Activated CD4-positive, alpha-beta memory T cell treated with anti-CD3 and anti-CD28 coated beads for 36 hours (primary cell): ENCODE results near the gene TBC1D1. TPM values are rescaled to one million over a fixed set of nuclear protein-coding genes. Genes with fewer than 3 reads are reported as not detected.

Source experiments
- CTCF ChIA-PET: fragments of 350-600 bp; sonication (Branson Sonifier 250); formaldehyde crosslinking; loops from one replicate; lab custom pipeline; 2021; ENCODE audit warnings: antibody characterized with exemption, inconsistent platforms; lab: Charles Lee
- POLR2A ChIA-PET: fragments of 350-600 bp; sonication (Branson Sonifier 250); formaldehyde crosslinking; loops from one replicate; lab custom pipeline; 2021; ENCODE audit warnings: antibody characterized with exemption; lab: Charles Lee
- DNase-seq: peaks from one replicate; pipeline ENCODE4 v3.0.0-alpha.2; 2020
- H3K27ac Mint-ChIP-seq: one replicate; pipeline ENCODE4 v1.8.0; 2021; ENCODE audit warnings: mixed read lengths
- H3K27me3 Mint-ChIP-seq: one replicate; pipeline ENCODE4 v1.8.0; 2021; ENCODE audit warnings: mixed read lengths
- H3K36me3 Mint-ChIP-seq: one replicate; pipeline ENCODE4 v1.8.0; 2021; ENCODE audit warnings: mixed read lengths
- H3K4me1 Mint-ChIP-seq: one replicate; pipeline ENCODE4 v1.8.0; 2021; ENCODE audit warnings: low read depth, mixed read lengths
- H3K4me3 Mint-ChIP-seq: one replicate; pipeline ENCODE4 v1.8.0; 2021; ENCODE audit warnings: mild to moderate bottlenecking, mixed read lengths
- H3K9me3 Mint-ChIP-seq: one replicate; pipeline ENCODE4 v1.8.0; 2021; ENCODE audit warnings: mixed read lengths
- intact Hi-C: fragments of 100-400 bp; cut with micrococcal nuclease; formaldehyde crosslinking; loops from one replicate; pipeline ENCODE4 v1.15.1; 2023
- total RNA-seq, 2 experiments: library from RNA; stranded (reverse); gene quantifications; one replicate each; pipeline ENCODE4 v1.2.3, GENCODE V29; 2021

The TBC1D1 gene
- total RNA-seq, 2 experiments from 2014 or later = 67.6 to 70.4 TPM

DNA sequence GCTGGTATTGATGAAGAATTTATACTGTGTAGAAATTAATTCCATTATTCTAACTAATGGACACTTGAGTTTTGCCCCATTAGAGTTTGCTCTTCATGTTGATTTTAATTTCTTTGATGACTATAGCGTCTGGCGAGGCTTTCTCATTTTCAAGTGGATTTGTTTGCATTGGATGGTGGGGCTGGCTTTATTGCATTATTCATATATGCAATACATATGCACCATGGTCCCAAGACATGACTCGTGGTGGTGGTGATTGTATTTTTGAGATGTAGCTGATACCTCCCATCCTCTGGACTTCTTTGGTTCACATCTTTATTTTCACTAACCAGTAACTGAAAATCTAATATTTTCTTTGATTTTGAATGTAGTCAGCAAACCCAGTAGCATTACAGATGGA lies 109.1 kb downstream of the TBC1D1 start:
- H3K4me3 Mint-ChIP-seq = no peak overlapping the region
- no peaks in the 10 kb centered on the region for H3K27me3 Mint-ChIP-seq
- H3K9me3 Mint-ChIP-seq = no peaks in the 10 kb centered on the region
- DNase-seq = no peak
- ChIA-PET CTCF (no interaction called here), POLR2A (no interaction called here)
- peaks cover 21% of the 10 kb centered on the region for H3K4me1 Mint-ChIP-seq
- no peak overlapping the region for H3K27ac Mint-ChIP-seq
- intact Hi-C loops = no loop called here
- H3K36me3 Mint-ChIP-seq = peaks cover 2% of the 10 kb centered on the region

DNA sequence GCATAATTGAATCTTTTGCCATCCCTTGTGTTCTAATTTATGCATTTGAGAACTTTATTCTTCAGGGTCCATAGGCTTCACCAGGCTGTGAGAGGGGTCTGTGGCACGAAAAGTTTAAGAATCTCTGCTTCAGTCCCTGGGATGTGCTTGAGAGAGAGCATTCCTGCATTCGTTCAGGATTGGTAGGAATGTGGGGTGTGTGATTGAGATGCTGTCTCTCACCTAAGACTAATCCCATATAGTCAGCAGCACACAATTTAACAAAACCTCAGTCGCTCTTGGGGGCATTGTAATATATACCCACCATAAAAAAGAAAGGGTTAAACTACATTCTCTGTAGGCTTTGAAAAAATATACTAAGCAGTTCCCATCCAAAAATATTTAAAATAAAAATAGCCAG lies 111.0 kb downstream of the TBC1D1 start:
- intact Hi-C loops = no loop called here

DNA sequence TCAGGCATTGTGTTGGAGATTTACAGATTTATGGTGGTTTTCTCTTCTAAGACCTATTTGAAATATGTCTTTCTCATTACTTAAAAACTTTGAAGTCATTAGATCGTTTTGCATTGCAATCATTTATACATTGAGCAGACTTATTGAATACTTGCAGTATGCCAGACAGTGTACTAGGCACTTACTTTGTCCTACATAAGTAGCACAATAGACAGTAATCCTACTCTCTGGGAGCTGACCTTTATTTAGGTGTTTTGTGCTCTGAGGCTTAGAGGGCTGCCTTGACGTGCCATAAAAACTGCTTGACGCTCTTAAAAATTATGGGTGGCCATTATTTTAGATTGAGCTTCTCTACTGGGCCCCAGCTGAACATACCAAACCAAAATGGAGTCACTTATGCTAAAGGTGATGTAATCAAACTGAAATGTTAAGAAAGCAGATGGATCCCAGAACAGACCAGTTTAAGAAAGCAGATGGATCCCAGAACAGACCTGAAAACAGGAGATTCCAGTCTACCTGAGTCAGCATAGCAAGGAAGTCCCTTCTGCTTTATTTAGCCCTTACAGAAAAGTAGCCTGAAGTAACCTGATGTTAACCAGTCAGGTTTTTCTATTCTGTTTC lies 111.7 kb downstream of the TBC1D1 start:
- H3K4me3 Mint-ChIP-seq = no peak overlapping the region
- POLR2A ChIA-PET = no interaction called here
- H3K9me3 Mint-ChIP-seq = no peaks in the 10 kb centered on the region
- intact Hi-C loops = no loop called here
- H3K36me3 Mint-ChIP-seq = peaks cover 2% of the 10 kb centered on the region
- CTCF ChIA-PET = interaction anchor here (0.9 kb wide), 1 partner anchor 24 kb away, joined by 4 read pairs; no protein-coding TSS in a partner anchor
- no peak overlapping the region for H3K27ac Mint-ChIP-seq
- H3K4me1 Mint-ChIP-seq = peaks cover 24% of the 10 kb centered on the region
- no peak for DNase-seq
- no peaks in the 10 kb centered on the region for H3K27me3 Mint-ChIP-seq

More for the DNA sequence above, 111.0 kb downstream of the TBC1D1 start:
- ChIA-PET POLR2A (no interaction called here), CTCF (no interaction called here)
- no peaks in the 10 kb centered on the region for H3K27me3 Mint-ChIP-seq
- no peak for DNase-seq
- H3K9me3 Mint-ChIP-seq = no peaks in the 10 kb centered on the region
- peaks cover 24% of the 10 kb centered on the region for H3K4me1 Mint-ChIP-seq
- peaks cover 2% of the 10 kb centered on the region for H3K36me3 Mint-ChIP-seq
- H3K4me3 Mint-ChIP-seq = no peak overlapping the region
- H3K27ac Mint-ChIP-seq = no peak overlapping the region

DNA sequence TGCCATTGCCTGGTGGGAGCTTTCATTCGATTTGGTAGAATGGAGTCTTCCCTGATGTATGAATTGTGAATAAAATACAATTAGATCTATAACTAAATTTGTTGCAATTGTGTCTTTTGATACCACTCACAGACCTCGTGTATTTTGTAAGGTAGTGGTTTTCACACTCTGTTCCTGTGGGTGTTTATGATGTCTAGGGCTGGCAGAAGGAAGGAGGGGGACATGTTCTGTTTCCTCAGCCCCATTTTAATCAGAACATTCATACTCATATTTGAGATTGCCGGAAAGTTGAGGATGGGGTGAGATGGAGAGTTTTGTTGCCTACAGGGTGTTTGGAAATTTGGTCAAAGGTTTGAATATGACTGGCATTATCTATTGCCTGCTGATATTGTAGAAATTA lies 112.2 kb downstream of the TBC1D1 start:
- Mint-ChIP-seq H3K27me3 (no peaks in the 10 kb centered on the region), H3K9me3 (no peaks in the 10 kb centered on the region), H3K4me3 (no peak overlapping the region), H3K36me3 (peaks cover 2% of the 10 kb centered on the region), H3K27ac (no peak overlapping the region), H3K4me1 (peaks cover 22% of the 10 kb centered on the region)
- ChIA-PET POLR2A (no interaction called here), CTCF (interaction anchor here (0.9 kb wide), 1 partner anchor 24 kb away, joined by 4 read pairs; no protein-coding TSS in a partner anchor)
- no peak for DNase-seq
- intact Hi-C loops = no loop called here

DNA sequence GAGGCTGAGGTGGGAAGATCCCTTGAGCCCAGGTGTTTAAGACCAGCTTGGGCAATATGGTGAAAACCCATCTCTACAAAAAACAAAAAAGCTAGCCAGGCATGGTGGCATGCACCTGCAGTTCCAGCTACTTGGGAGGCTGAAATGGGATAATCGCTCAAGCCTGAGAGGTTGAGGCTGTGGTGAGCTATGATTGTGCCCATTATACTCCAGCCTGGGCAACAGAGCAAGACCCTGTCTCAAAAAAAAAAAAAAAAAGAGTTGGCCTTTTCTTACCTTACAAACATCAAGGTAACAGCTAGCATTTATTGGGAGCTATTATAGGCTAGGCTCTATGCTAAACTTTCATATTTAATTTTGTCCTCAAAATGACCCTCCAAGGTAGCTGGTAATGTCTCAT lies 112.7 kb downstream of the TBC1D1 start:
- ChIA-PET CTCF (interaction anchor here (0.9 kb wide), 1 partner anchor 25 kb away, joined by 4 read pairs; no protein-coding TSS in a partner anchor), POLR2A (interaction anchor here (0.6 kb wide), 1 partner anchor 125 kb away, joined by 4 read pairs; no protein-coding TSS in a partner anchor)
- H3K36me3 Mint-ChIP-seq = peaks cover 2% of the 10 kb centered on the region
- intact Hi-C loops = no loop called here
- no peaks in the 10 kb centered on the region for H3K27me3 Mint-ChIP-seq
- peaks cover 20% of the 10 kb centered on the region for H3K4me1 Mint-ChIP-seq
- no peak overlapping the region for H3K27ac Mint-ChIP-seq
- H3K4me3 Mint-ChIP-seq = no peak overlapping the region
- no peak for DNase-seq
- no peaks in the 10 kb centered on the region for H3K9me3 Mint-ChIP-seq

DNA sequence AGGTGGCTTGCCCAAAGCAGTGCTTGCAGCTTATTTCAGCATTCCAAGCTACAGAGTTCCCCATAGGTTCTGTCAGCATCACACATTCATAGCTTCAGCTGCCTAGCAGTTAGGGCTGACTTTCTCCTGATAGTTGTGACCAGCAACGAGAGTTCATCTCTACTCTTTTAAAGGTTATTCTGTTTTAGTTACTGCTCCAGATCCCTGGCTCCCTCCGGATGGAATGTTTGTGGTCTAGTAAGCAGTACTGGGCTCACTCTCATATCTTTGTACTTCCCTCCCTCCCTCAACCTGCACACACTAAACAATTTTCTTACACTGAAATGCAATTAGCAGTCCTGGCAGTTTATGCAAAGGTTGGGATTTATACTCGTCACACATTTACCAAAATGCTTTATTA lies 113.2 kb downstream of the TBC1D1 start:
- H3K4me3 Mint-ChIP-seq = no peak overlapping the region
- no peak for DNase-seq
- intact Hi-C loops = no loop called here
- ChIA-PET POLR2A (interaction anchor here (0.6 kb wide), 1 partner anchor 125 kb away, joined by 4 read pairs; no protein-coding TSS in a partner anchor), CTCF (no interaction called here)
- H3K27ac Mint-ChIP-seq = no peak overlapping the region
- no peaks in the 10 kb centered on the region for H3K27me3 Mint-ChIP-seq
- H3K4me1 Mint-ChIP-seq = peaks cover 20% of the 10 kb centered on the region
- H3K36me3 Mint-ChIP-seq = peaks cover 2% of the 10 kb centered on the region
- no peaks in the 10 kb centered on the region for H3K9me3 Mint-ChIP-seq

DNA sequence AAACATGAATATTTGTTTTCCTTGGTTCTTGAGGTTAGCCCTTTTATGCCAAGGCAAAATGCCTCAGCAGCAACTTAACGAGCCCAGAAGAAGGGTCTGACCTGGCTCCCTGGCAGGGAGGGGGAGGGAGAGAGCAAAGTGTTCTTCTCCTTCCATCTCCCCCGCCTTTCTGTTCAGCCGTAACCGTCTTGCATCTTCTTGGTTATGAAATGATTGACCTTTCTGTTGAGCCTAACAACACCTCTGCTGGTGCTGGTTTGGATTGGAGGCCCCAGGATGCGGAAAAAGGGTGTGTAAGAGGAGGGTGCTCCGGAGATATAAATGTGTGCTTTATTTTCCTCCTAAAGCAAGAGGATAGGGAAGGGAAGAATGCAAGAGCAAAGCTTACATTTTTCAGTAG lies 114.0 kb downstream of the TBC1D1 start:
- H3K36me3 Mint-ChIP-seq = no peaks in the 10 kb centered on the region
- no peak overlapping the region for H3K27ac Mint-ChIP-seq
- no peak overlapping the region for H3K4me3 Mint-ChIP-seq
- CTCF ChIA-PET = no interaction called here
- H3K4me1 Mint-ChIP-seq = peaks cover 18% of the 10 kb centered on the region
- H3K27me3 Mint-ChIP-seq = no peaks in the 10 kb centered on the region
- POLR2A ChIA-PET = no interaction called here
- DNase-seq = no peak
- H3K9me3 Mint-ChIP-seq = no peaks in the 10 kb centered on the region
- intact Hi-C loops = no loop called here

DNA sequence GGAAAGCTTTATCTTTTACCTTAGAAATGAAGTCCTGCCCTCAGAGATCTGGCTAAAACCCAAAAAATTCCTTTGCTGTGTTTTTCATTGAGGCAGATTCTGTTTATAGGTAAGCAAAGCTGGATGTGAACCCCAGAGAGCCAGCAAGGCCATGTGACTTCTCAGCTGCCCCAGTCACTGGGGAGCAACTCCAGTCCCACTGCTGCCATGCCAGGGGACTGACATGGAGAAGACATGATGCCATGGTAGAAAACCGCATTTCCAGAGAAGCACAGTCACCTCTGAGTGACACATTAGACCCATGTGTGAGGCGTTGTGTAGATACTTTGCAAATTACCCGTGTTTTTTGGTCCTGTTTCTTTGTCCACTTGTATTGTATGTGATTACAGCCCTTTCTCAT lies 114.8 kb downstream of the TBC1D1 start:
- no peak for DNase-seq
- no peaks in the 10 kb centered on the region for H3K27me3 Mint-ChIP-seq
- H3K4me1 Mint-ChIP-seq = peaks cover 18% of the 10 kb centered on the region
- intact Hi-C loops = no loop called here
- no peak overlapping the region for H3K27ac Mint-ChIP-seq
- H3K36me3 Mint-ChIP-seq = no peaks in the 10 kb centered on the region
- POLR2A ChIA-PET = interaction anchor here (0.6 to 0.7 kb wide), 2 partner anchors 202 to 380 kb away, joined by 3 read pairs; no protein-coding TSS in a partner anchor
- no peaks in the 10 kb centered on the region for H3K9me3 Mint-ChIP-seq
- CTCF ChIA-PET = no interaction called here
- no peak overlapping the region for H3K4me3 Mint-ChIP-seq

DNA sequence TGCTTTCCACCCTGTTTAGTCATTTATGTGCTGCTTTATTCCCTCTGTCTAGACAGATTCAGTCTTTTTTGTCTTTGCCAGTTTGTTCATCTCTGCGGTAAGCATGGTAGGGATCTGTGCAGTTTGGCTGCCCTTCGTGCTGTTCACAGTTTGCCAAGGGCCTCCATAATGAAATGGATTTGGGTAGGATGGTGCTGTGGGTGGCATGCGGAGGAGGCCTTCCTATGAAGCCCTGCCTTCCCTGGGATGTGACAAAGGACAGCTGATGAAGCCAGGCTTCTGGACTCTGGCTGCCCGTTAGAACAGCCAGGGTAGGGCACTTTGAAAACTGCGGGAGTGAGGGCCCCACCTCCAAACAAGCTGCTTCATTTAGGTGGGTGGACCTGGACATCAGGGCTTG lies 116.8 kb downstream of the TBC1D1 start:
- H3K27me3 Mint-ChIP-seq = no peaks in the 10 kb centered on the region
- intact Hi-C loops = no loop called here
- DNase-seq = no peak
- H3K27ac Mint-ChIP-seq = no peak overlapping the region
- no peak overlapping the region for H3K4me3 Mint-ChIP-seq
- H3K4me1 Mint-ChIP-seq = peaks cover 23% of the 10 kb centered on the region
- H3K36me3 Mint-ChIP-seq = no peaks in the 10 kb centered on the region
- ChIA-PET CTCF (no interaction called here), POLR2A (no interaction called here)
- H3K9me3 Mint-ChIP-seq = no peaks in the 10 kb centered on the region

DNA sequence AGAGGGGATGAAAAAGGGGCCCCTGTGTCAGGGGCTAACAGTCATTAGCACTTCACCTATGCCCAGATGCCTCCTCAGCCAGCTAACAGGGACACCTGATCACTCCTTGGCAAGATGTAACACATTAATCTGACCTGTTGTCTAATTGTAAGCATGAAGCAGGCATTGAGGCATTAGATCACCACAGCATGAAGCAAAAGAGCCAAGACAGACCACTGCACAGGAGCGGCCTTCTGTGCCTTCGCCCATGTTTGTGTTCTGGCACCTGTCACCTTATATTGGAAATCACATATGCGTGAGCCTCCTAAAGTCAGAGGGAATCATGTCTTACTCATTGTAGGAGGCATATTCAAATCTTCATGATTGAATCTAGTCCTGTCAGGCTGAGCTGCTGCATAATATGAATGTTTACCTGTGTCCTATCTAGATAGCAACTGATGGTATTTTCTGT lies 117.7 kb downstream of the TBC1D1 start:
- H3K9me3 Mint-ChIP-seq = no peaks in the 10 kb centered on the region
- intact Hi-C loops = no loop called here
- ChIA-PET CTCF (no interaction called here), POLR2A (no interaction called here)
- DNase-seq = no peak
- no peak overlapping the region for H3K27ac Mint-ChIP-seq
- H3K4me1 Mint-ChIP-seq = peaks cover 18% of the 10 kb centered on the region
- H3K36me3 Mint-ChIP-seq = no peaks in the 10 kb centered on the region
- H3K27me3 Mint-ChIP-seq = no peaks in the 10 kb centered on the region
- no peak overlapping the region for H3K4me3 Mint-ChIP-seq

DNA sequence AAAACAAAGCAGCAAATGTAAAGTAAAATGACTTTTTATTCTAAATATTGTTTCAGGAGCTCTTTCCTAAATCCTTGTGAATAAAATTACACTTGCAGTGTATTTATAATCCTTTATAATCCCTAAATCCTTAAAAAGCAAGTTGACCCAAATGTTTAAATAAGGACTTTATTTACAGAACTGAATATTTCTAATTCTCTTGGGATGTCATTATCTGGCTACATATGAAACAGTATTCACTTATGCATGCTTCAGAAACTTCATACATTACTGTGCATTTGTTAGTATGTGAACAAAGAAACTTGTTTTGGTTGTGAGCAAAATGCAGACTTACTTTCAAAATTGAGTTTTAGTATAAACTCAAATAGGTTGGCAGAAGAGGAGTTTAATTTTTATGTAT lies 118.5 kb downstream of the TBC1D1 start:
- no peaks in the 10 kb centered on the region for H3K9me3 Mint-ChIP-seq
- peaks cover 3% of the 10 kb centered on the region for H3K36me3 Mint-ChIP-seq
- no peak overlapping the region for H3K27ac Mint-ChIP-seq
- no peak for DNase-seq
- intact Hi-C loops = no loop called here
- H3K4me1 Mint-ChIP-seq = peaks cover 18% of the 10 kb centered on the region
- ChIA-PET POLR2A (no interaction called here), CTCF (no interaction called here)
- H3K27me3 Mint-ChIP-seq = no peaks in the 10 kb centered on the region
- H3K4me3 Mint-ChIP-seq = no peak overlapping the region

DNA sequence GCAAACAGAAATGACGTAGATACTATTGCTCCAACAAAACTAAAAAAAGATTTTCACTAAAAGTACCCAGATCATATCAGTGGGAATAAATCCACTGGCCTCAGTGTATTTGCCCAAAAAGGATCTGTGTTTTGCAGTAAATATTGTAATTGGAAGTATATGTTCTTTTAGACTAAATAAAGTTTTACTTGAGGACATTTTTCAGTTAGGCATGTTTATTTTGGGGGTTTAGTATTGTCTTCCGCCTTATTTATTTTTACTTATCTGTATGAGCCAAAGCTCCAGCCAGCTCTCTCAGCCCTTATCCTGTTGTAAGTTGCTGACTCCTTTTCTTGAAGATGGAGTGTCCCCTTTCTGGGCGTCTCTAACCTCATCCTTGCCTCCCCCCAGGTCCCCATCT lies 119.1 kb downstream of the TBC1D1 start:
- peaks cover 17% of the 10 kb centered on the region for H3K4me1 Mint-ChIP-seq
- H3K9me3 Mint-ChIP-seq = no peaks in the 10 kb centered on the region
- intact Hi-C loops = no loop called here
- peaks cover 3% of the 10 kb centered on the region for H3K36me3 Mint-ChIP-seq
- no peak for DNase-seq
- H3K4me3 Mint-ChIP-seq = no peak overlapping the region
- no peak overlapping the region for H3K27ac Mint-ChIP-seq
- H3K27me3 Mint-ChIP-seq = no peaks in the 10 kb centered on the region
- CTCF ChIA-PET = no interaction called here
- POLR2A ChIA-PET = no interaction called here
